GM12872 (cell line): ENCODE data around the gene LDLRAD3.

Source experiments
- TF ChIP-seq, protein P1 (sequence below): IDR thresholded peaks from 3 replicates; pipeline ENCODE4 v1.5.1; 2011; ENCODE audit warnings: low read depth, mild to moderate bottlenecking, low read length, moderate library complexity; ENCODE audit not compliant: insufficient read depth

The LDLRAD3 gene

DNA sequence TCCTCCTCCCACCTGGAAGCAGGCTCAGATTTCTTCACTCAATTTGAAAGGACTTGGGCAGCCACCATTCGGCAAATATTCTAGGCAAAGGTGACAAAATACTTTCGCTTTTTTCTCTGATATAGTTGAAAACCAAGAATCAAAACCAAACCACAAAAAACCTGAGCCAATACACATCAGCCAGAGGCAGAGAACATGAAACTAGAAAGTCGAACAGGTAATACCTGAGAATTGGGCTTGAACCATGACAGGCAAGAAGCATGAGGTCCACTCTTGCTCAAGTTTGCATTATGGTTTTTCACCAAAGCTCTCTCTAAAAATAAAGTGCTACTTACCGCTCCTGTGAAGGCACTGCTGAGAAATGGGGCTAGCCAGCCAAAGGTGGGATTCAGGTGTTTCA is 26.2 kb upstream of the LDLRAD3 start:
- TF ChIP-seq, protein P1, sequence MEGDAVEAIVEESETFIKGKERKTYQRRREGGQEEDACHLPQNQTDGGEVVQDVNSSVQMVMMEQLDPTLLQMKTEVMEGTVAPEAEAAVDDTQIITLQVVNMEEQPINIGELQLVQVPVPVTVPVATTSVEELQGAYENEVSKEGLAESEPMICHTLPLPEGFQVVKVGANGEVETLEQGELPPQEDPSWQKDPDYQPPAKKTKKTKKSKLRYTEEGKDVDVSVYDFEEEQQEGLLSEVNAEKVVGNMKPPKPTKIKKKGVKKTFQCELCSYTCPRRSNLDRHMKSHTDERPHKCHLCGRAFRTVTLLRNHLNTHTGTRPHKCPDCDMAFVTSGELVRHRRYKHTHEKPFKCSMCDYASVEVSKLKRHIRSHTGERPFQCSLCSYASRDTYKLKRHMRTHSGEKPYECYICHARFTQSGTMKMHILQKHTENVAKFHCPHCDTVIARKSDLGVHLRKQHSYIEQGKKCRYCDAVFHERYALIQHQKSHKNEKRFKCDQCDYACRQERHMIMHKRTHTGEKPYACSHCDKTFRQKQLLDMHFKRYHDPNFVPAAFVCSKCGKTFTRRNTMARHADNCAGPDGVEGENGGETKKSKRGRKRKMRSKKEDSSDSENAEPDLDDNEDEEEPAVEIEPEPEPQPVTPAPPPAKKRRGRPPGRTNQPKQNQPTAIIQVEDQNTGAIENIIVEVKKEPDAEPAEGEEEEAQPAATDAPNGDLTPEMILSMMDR = no peak

DNA sequence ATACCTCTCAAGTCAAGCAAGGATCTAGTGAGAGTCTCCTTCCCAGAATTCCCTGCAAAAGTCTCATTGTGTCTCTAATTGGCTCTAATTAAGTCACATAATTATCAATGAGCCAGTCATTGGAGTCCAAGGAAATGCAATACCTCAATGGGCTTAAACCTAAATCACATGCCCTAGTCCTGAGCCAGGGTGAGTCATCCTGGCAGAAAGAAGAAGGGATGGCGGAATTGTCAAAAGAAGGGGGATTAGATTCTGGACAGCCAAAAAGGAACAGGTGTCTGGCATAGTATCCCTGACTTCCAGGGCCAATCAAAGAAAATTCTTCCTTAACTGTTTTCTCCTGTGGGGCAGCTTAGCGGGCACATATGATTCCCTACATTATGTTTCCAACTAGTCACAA is 25.1 kb upstream of the LDLRAD3 start:
- TF ChIP-seq, protein P1 = no peak

GRCh38 chr11:35919244-35919643 is 24.6 kb upstream of the LDLRAD3 start:
- TF ChIP-seq, protein P1 = no peak

DNA sequence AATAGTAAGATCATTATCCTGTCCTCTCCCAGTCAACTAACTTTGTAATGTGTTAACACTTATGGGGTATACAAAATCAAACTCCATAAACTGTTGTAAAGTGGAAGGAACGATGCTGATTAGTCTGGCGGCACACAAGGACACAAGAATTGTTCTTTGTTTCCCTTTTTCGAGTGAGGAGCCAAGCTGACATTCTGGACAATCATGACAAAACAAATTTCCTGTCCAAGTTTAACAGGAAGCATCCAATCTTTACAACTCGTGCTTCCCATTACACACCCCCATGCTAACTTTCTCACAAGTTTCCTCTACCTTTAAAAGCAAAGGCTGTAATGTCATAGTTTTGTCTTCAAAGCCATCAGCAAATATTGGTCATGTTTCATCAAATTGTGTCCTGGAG is 20.4 kb upstream of the LDLRAD3 start:
- TF ChIP-seq, protein P1 = no peak

DNA sequence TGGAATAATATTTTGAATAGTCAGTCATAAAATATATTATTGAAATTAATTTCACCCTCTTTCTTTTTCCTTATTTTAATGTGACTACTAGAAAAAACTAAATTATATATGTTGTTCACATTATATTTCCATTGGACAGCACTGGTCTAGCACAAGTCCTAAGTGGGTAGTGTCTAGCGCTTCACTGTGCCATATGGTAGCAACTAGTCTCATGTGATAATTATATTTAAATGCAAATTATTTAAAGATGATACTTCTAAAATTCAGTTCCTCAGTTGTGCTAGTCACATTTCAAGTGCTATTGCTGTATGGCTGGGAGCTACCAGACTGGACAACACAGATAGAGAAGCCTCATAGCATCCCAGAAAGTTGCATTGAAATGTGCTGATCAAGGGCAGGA is 19.1 kb upstream of the LDLRAD3 start:
- TF ChIP-seq, protein P1 = no peak

DNA sequence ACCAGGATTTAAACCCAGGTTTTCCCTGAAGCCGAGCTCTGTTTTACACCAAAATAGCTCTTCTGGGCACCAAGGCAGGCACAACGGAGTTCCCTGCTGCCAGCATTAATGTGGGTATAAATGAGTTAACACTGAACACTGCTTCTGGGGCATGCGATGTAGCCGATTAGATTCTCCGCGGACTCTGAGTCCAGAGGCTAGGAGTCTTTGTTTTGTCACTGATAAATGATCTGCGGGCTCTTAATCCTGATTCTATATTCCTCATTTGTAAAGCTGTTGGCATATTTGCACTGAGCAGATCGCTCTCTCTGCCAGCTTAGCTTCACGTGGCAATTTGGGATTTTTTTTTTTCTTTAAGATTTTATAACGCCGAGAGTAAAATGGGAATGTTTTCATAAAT is 16.8 kb upstream of the LDLRAD3 start:
- TF ChIP-seq, protein P1 = no peak

GRCh38 chr11:35927682-35928081 is 16.2 kb upstream of the LDLRAD3 start:
- TF ChIP-seq, protein P1 = no peak
